Measurements from ENCODE around the gene TPRA1. TPM values are rescaled to one million over a fixed set of nuclear protein-coding genes. Genes with fewer than 3 reads are reported as not detected.

The TPRA1 gene
- total and polyA plus RNA-seq, 2 of the 4 experiments (the other 2 are of a cell fraction), result 17.9 to 40.1 TPM

GRCh38 chr3:127618891-127619290 is 28.4 kb upstream of the TPRA1 start:
- no peak overlapping the region for H2BK5ac ChIP-seq (ENCODE audit: low read depth, low read length, poor library complexity, severe bottlenecking)
- in situ Hi-C loops (cut with MboI; ENCODE audit: low sequenced_read_pairs), result no loop called here
- DNase-seq, result no peak

More at GRCh38 chr3:127618891-127619290, 28.4 kb upstream of the TPRA1 start:
- Histone ChIP-seq H2AFZ (replicated peaks; ENCODE audit: low read length, poor library complexity) (no peak overlapping the region), H3K4ac (ENCODE audit: low read depth, low read length) (no peak overlapping the region), H4K91ac (ENCODE audit: insufficient read depth, low read depth, low read length) (no peak overlapping the region), H4K20me1 (ENCODE audit: insufficient read depth, low read length) (no peaks in the 10 kb centered on the region), H3K23ac (ENCODE audit: low read depth, low read length) (no peak overlapping the region), H3K56ac (ENCODE audit: extremely low read depth, insufficient read depth, low read length) (no peak overlapping the region), H3K36me3 (ENCODE audit: control insufficient read depth, insufficient read depth, low read length) (peaks cover 27% of the 10 kb centered on the region), H4K5ac (ENCODE audit: low read depth, low read length) (no peak overlapping the region), H3K27me3 (ENCODE audit: control insufficient read depth, insufficient read depth, low read length) (no peaks in the 10 kb centered on the region), H2BK20ac (ENCODE audit: low read depth, low read length) (no peak overlapping the region), H3K9ac (ENCODE audit: low read depth, low read length) (no peak overlapping the region), H4K8ac (ENCODE audit: low read depth in 2 of 2, low read length in 2 of 2) (no peak overlapping the region), H2AK5ac (ENCODE audit: low read depth, low read length) (no peak overlapping the region), H2BK120ac (ENCODE audit: low read depth, low read length) (no peak overlapping the region), H3K9me1 (ENCODE audit: insufficient read depth, low read length) (0 out of 2 replicates have a peak, but pooled peaks cover 3% of the 10 kb centered on the region), H3K79me1 (ENCODE audit: low read depth in 1 of 2, low read length in 2 of 2) (peaks cover 3 to 6% of the 10 kb centered on the region in 2 experiments; a peak in 2 of 4 replicates), H3K4me2 (ENCODE audit: low read depth, low read length) (no peak overlapping the region), H3K18ac (ENCODE audit: low read depth, low read length) (no peak overlapping the region), H3K9me3 (ENCODE audit: control insufficient read depth, insufficient read depth, low read length) (no peaks in the 10 kb centered on the region), H3K4me3 (ENCODE audit: insufficient read depth, low read depth, low read length) (no peak overlapping the region), H2BK15ac (ENCODE audit: low read depth, low read length) (no peak overlapping the region), H3K4me1 (ENCODE audit: control insufficient read depth, insufficient read depth, low read length) (0 out of 2 replicates have a peak, but pooled peaks cover 1% of the 10 kb centered on the region), H3K27ac (ENCODE audit: insufficient read depth, low read length) (no peak overlapping the region), H2AK9ac (replicated peaks; ENCODE audit: low read depth, low read length, poor library complexity) (no peak overlapping the region), H3K14ac (replicated peaks; ENCODE audit: low read depth, low read length) (no peak overlapping the region)
- BruUV-seq (replicated peaks), result no TSS peak
- dilution Hi-C loops (cut with HindIII; ENCODE audit: low sequenced_read_pairs, unreplicated experiment) (no loop called here), intact Hi-C loops (cut with micrococcal nuclease) (no loop called here)
- WGBS, 2 experiments (ENCODE audit: extremely low coverage in 2 of 2, insufficient read length in 1 of 2), result 96% methylated on average over 10 of the region's 11 CpGs; no CpG with 5 or more reads in 1 of the 2 experiments
- no peak for TF ChIP-seq FOS (IDR thresholded peaks at IDR 0.05; ENCODE audit: low read depth, low read length)
- TF ChIP-seq RFX5 (IDR thresholded peaks at IDR 0.05; ENCODE audit: low read depth, low read length), result no peak
- TF ChIP-seq, protein P1, sequence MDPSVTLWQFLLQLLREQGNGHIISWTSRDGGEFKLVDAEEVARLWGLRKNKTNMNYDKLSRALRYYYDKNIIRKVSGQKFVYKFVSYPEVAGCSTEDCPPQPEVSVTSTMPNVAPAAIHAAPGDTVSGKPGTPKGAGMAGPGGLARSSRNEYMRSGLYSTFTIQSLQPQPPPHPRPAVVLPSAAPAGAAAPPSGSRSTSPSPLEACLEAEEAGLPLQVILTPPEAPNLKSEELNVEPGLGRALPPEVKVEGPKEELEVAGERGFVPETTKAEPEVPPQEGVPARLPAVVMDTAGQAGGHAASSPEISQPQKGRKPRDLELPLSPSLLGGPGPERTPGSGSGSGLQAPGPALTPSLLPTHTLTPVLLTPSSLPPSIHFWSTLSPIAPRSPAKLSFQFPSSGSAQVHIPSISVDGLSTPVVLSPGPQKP (IDR thresholded peaks at IDR 0.05; ENCODE audit: borderline replicate concordance, low read depth, low read length), result no peak
- TF ChIP-seq RCOR1 (IDR thresholded peaks at IDR 0.05; ENCODE audit: insufficient replicate concordance, low read length), result no peak
- no peak for TF ChIP-seq SMC3 (IDR thresholded peaks at IDR 0.05; ENCODE audit: low read depth, low read length)
- TF ChIP-seq RAD21 (IDR thresholded peaks at IDR 0.05; ENCODE audit: low read length), result no peak
- TF ChIP-seq, protein P2, sequence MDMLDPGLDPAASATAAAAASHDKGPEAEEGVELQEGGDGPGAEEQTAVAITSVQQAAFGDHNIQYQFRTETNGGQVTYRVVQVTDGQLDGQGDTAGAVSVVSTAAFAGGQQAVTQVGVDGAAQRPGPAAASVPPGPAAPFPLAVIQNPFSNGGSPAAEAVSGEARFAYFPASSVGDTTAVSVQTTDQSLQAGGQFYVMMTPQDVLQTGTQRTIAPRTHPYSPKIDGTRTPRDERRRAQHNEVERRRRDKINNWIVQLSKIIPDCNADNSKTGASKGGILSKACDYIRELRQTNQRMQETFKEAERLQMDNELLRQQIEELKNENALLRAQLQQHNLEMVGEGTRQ (IDR thresholded peaks at IDR 0.05; ENCODE audit: low read depth, low read length), result no peak
- TF ChIP-seq POLR2A (IDR thresholded peaks at IDR 0.05; ENCODE audit: low read depth, low read length), result no peak
- ChIA-PET CTCF (no interaction called here), POLR2A (ENCODE audit: unreplicated experiment) (no interaction called here)
- no peak for ATAC-seq (ENCODE audit: low read depth)
